Suprapubic skin (tissue), 4 donors: ENCODE data around the gene ATXN7. TPM values are rescaled to one million over a fixed set of nuclear protein-coding genes. Genes with fewer than 3 reads are reported as not detected.

ENCODE experiments used
- DNase-seq, 2 donors: peaks; one replicate each; pipeline ENCODE4 v3.0.0-alpha.2; 2019; ENCODE audit warnings: low spot score in 2 of 2
- H3K27ac ChIP-seq: fragments of 200-600 bp; sonication (generic); one replicate; pipeline ENCODE4 v1.5.1; 2019
- H3K27me3 ChIP-seq: fragments of 200-600 bp; sonication (generic); one replicate; pipeline ENCODE4 v1.5.1; 2019
- H3K36me3 ChIP-seq: fragments of 200-600 bp; sonication (generic); one replicate; pipeline ENCODE4 v1.5.1; 2019
- H3K4me1 ChIP-seq: fragments of 200-600 bp; sonication (generic); one replicate; pipeline ENCODE4 v1.5.1; 2019
- H3K4me3 ChIP-seq: fragments of 200-600 bp; sonication (generic); one replicate; pipeline ENCODE4 v1.5.1; 2019; ENCODE audit warnings: mild to moderate bottlenecking
- H3K9me3 ChIP-seq: fragments of 200-600 bp; sonication (generic); one replicate; pipeline ENCODE4 v1.5.1; 2019
- CTCF ChIP-seq, 2 donors: fragments of 200-600 bp in 1 of 2; fragments of 450-650 bp in 1 of 2; sonication (generic) in 1 of 2; IDR thresholded peaks; one replicate each; pipeline ENCODE4 v1.5.1; 2016 to 2019; ENCODE audit warnings: antibody characterized with exemption in 2 of 2, mild to moderate bottlenecking in 1 of 2, moderate library complexity in 1 of 2
- EP300 ChIP-seq: sonication (generic); formaldehyde crosslinking; IDR thresholded peaks from one replicate; pipeline ENCODE4 v1.6.1; 2017; ENCODE audit warnings: antibody characterized with exemption
- POLR2A ChIP-seq, 2 donors: fragments of 450-650 bp; IDR thresholded peaks; one replicate each; pipeline ENCODE4 v1.6.1; 2017; ENCODE audit warnings: antibody characterized with exemption in 2 of 2, mild to moderate bottlenecking in 2 of 2, moderate library complexity in 2 of 2
- POLR2AphosphoS5 ChIP-seq, 3 donors: sonication (generic); formaldehyde crosslinking; IDR thresholded peaks; one replicate each; pipeline ENCODE4 v1.6.1; 2017; ENCODE audit warnings: antibody characterized with exemption in 3 of 3
- WGBS: methylation state at CpG from one replicate; pipeline ENCODE4 v1.1.5; 2018; 5-methylcytosine and 5-hydroxymethylcytosine counted together
- total RNA-seq, 4 donors: library from RNA; depleted of rRNA; stranded (reverse); fragments of >200 nt; gene quantifications; one replicate each; pipeline ENCODE4 v1.1.0, GENCODE V29; 2016

Gene ATXN7
- total RNA-seq, 4 donors from 2014 or later, result 22.9 to 101 (median 44.2) TPM

GRCh38 chr3:64027658-64028057 is 164.0 kb downstream of the ATXN7 start:
- H3K4me3 ChIP-seq, result no peak overlapping the region
- H3K27ac ChIP-seq, result no peak overlapping the region
- peaks cover 22% of the 10 kb centered on the region for H3K4me1 ChIP-seq
- H3K9me3 ChIP-seq, result no peaks in the 10 kb centered on the region
- H3K36me3 ChIP-seq, result no peaks in the 10 kb centered on the region
- WGBS, result 79% methylated on average over 8 of the region's 8 CpGs
- peaks cover 4% of the 10 kb centered on the region for H3K27me3 ChIP-seq
- DNase-seq, result no peak
- TF ChIP-seq POLR2AphosphoS5 (IDR thresholded peaks at IDR 0.05) (no peak), POLR2A (IDR thresholded peaks at IDR 0.05) (no peak), EP300 (no peak), CTCF (IDR thresholded peaks at IDR 0.05) (no peak)

- H3K4me3 ChIP-seq, result no peak overlapping the region
Measured at GRCh38 chr3:64028754-64029153, 165.1 kb downstream of the ATXN7 start.

GRCh38 chr3:64029287-64029686 is 165.6 kb downstream of the ATXN7 start:
- Histone ChIP-seq H3K27me3 (peaks cover 4% of the 10 kb centered on the region), H3K9me3 (peaks cover 6% of the 10 kb centered on the region), H3K36me3 (no peaks in the 10 kb centered on the region), H3K27ac (no peak overlapping the region), H3K4me3 (no peak overlapping the region), H3K4me1 (peaks cover 16% of the 10 kb centered on the region)
- TF ChIP-seq POLR2AphosphoS5 (IDR thresholded peaks at IDR 0.05) (no peak), CTCF (IDR thresholded peaks at IDR 0.05) (no peak), EP300 (no peak), POLR2A (IDR thresholded peaks at IDR 0.05) (no peak)
- DNase-seq, result no peak
- WGBS, result 88% methylated on average over 4 of the region's 4 CpGs

More at GRCh38 chr3:64028754-64029153, 165.1 kb downstream of the ATXN7 start:
- DNase-seq, result no peak
- no peak overlapping the region for H3K27ac ChIP-seq
- peaks cover 4% of the 10 kb centered on the region for H3K27me3 ChIP-seq
- peaks cover 19% of the 10 kb centered on the region for H3K4me1 ChIP-seq
- 57% methylated on average over 3 of the region's 3 CpGs for WGBS
- H3K9me3 ChIP-seq, result peaks cover under 1% of the 10 kb centered on the region
- no peak for TF ChIP-seq POLR2AphosphoS5 (IDR thresholded peaks at IDR 0.05)
- no peaks in the 10 kb centered on the region for H3K36me3 ChIP-seq

GRCh38 chr3:64030741-64031140 is 167.1 kb downstream of the ATXN7 start:
- Histone ChIP-seq H3K9me3 (peaks cover 6% of the 10 kb centered on the region), H3K27me3 (peaks cover 4% of the 10 kb centered on the region), H3K4me1 (peaks cover 16% of the 10 kb centered on the region), H3K4me3 (peak overlapping the region; percentile 25), H3K36me3 (no peaks in the 10 kb centered on the region), H3K27ac (no peak overlapping the region)
- DNase-seq, result peak; percentile 73 to 83
- 3% methylated on average over 16 of the region's 16 CpGs for WGBS
- TF ChIP-seq POLR2AphosphoS5 (IDR thresholded peaks at IDR 0.05) (no peak), POLR2A (IDR thresholded peaks at IDR 0.05) (no peak), EP300 (no peak), CTCF (IDR thresholded peaks at IDR 0.05) (peak; percentile 72 to 91)

- DNase-seq, result no peak
- 41% methylated on average over 13 of the region's 13 CpGs for WGBS
- H3K9me3 ChIP-seq, result peaks cover 6% of the 10 kb centered on the region
- peaks cover 4% of the 10 kb centered on the region for H3K27me3 ChIP-seq
- TF ChIP-seq CTCF (IDR thresholded peaks at IDR 0.05), result no peak
- TF ChIP-seq EP300, result no peak
- no peak for TF ChIP-seq POLR2AphosphoS5 (IDR thresholded peaks at IDR 0.05)
- TF ChIP-seq POLR2A (IDR thresholded peaks at IDR 0.05), result no peak
- no peak overlapping the region for H3K27ac ChIP-seq
- H3K4me3 ChIP-seq, result no peak overlapping the region
- H3K4me1 ChIP-seq, result peaks cover 16% of the 10 kb centered on the region
- H3K36me3 ChIP-seq, result no peaks in the 10 kb centered on the region
Measured at GRCh38 chr3:64031540-64032508, 168.2 kb downstream of the ATXN7 start.
